Measurements from ENCODE around the gene UNC80. TPM values are rescaled to one million over a fixed set of nuclear protein-coding genes. Genes with fewer than 3 reads are reported as not detected.

Gene UNC80
- total and polyA plus RNA-seq, 2 donors (not counting 1 experiment from before 2014, with no cell fraction given), result under 0.01 TPM; not detected in 1

DNA sequence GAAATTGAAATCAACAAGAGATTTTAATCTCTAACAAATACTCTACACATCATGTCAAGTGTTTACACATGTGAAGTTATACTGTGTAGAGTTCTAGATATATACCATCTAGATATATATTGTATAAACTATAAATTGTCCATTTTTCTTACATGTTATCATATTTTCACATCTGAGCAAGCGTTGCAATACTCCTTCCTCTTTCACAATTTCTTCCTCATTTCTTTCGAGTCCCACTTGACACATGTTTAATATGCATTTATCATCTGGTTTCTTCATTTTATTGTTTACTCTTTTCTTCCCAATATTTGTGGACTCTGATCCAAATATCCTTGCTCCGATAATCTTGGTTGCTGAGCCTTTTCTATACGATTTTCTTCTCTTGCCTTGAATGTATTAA is 50.2 kb downstream of the UNC80 start:
- DNase-seq (ENCODE audit: low read depth in 2 of 2), result no peak
- no peak overlapping the region for H3K27ac ChIP-seq (ENCODE audit: insufficient read depth, low read length)
- H3K9ac ChIP-seq (ENCODE audit: insufficient read depth, low read length), result no peak overlapping the region
- no peaks in the 10 kb centered on the region for H3K36me3 ChIP-seq (ENCODE audit: control insufficient read depth, insufficient read depth, low read length)
- TF ChIP-seq CTCF (conservative IDR thresholded peaks at IDR 0.05 in 1 of 2, IDR thresholded peaks at IDR 0.05 in 1 of 2; ENCODE audit: low read depth in 1 of 2, low read length in 2 of 2) (no peak), EZH2 (IDR thresholded peaks at IDR 0.05; ENCODE audit: low read length, missing control alignments) (no peak)
- no peaks in the 10 kb centered on the region for H3K79me2 ChIP-seq (ENCODE audit: control insufficient read depth, insufficient read depth, low read length)
- no peaks in the 10 kb centered on the region for H3K9me3 ChIP-seq (ENCODE audit: control insufficient read depth, insufficient read depth, low read depth, low read length)
- H3K4me3 ChIP-seq (replicated peaks in 1 of 4; ENCODE audit: control extremely low read depth in 1 of 4, insufficient read depth in 1 of 4, low read depth in 3 of 4, low read length in 4 of 4), result no peak overlapping the region
- no peak overlapping the region for H3K4me2 ChIP-seq (ENCODE audit: extremely low read depth, insufficient read depth, low read length)
- no peaks in the 10 kb centered on the region for H3K4me1 ChIP-seq (ENCODE audit: control insufficient read depth, extremely low read depth, insufficient read depth, low read length)
- no peak overlapping the region for H2AFZ ChIP-seq (ENCODE audit: low read length)
- H4K20me1 ChIP-seq (ENCODE audit: control insufficient read depth, extremely low read depth, insufficient read depth, low read length), result no peaks in the 10 kb centered on the region
- H3K27me3 ChIP-seq (ENCODE audit: control insufficient read depth, insufficient read depth, low read length), result no peaks in the 10 kb centered on the region

DNA sequence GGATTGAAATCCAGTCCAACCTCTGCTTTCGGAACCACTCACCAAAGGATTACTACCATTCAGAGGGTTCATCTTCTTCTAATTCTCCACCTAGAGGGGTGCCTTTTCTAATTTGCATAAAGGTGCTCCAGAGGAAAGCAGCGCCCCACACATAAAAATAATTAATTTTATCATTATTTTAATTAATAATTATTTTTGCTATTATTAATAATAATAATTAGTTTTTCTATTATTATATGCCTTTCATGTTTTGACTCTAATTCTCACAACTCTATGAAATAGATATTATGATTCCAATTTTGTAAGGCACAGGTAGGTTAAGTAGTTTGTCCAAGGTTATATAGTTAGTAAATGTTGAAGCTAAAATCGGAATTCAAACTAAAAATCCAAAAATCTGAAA is 51.9 kb downstream of the UNC80 start:
- H4K20me1 ChIP-seq (ENCODE audit: control insufficient read depth, extremely low read depth, insufficient read depth, low read length), result no peaks in the 10 kb centered on the region
- H3K9ac ChIP-seq (ENCODE audit: insufficient read depth, low read length), result no peak overlapping the region
- H2AFZ ChIP-seq (ENCODE audit: low read length), result no peak overlapping the region
- H3K79me2 ChIP-seq (ENCODE audit: control insufficient read depth, insufficient read depth, low read length), result no peaks in the 10 kb centered on the region
- DNase-seq (ENCODE audit: low read depth in 2 of 2), result no peak
- H3K4me2 ChIP-seq (ENCODE audit: extremely low read depth, insufficient read depth, low read length), result no peak overlapping the region
- no peaks in the 10 kb centered on the region for H3K36me3 ChIP-seq (ENCODE audit: control insufficient read depth, insufficient read depth, low read length)
- H3K9me3 ChIP-seq (ENCODE audit: control insufficient read depth, insufficient read depth, low read depth, low read length), result no peaks in the 10 kb centered on the region
- H3K4me3 ChIP-seq (replicated peaks in 1 of 4; ENCODE audit: control extremely low read depth in 1 of 4, insufficient read depth in 1 of 4, low read depth in 3 of 4, low read length in 4 of 4), result no peak overlapping the region
- no peaks in the 10 kb centered on the region for H3K4me1 ChIP-seq (ENCODE audit: control insufficient read depth, extremely low read depth, insufficient read depth, low read length)
- TF ChIP-seq CTCF (conservative IDR thresholded peaks at IDR 0.05 in 1 of 2, IDR thresholded peaks at IDR 0.05 in 1 of 2; ENCODE audit: low read depth in 1 of 2, low read length in 2 of 2), result no peak
- TF ChIP-seq EZH2 (IDR thresholded peaks at IDR 0.05; ENCODE audit: low read length, missing control alignments), result no peak
- H3K27me3 ChIP-seq (ENCODE audit: control insufficient read depth, insufficient read depth, low read length), result no peaks in the 10 kb centered on the region
- no peak overlapping the region for H3K27ac ChIP-seq (ENCODE audit: insufficient read depth, low read length)

GRCh38 chr2:209824391-209824790 is 52.8 kb downstream of the UNC80 start:
- TF ChIP-seq EZH2 (IDR thresholded peaks at IDR 0.05; ENCODE audit: low read length, missing control alignments), result no peak
- TF ChIP-seq CTCF (conservative IDR thresholded peaks at IDR 0.05 in 1 of 2, IDR thresholded peaks at IDR 0.05 in 1 of 2; ENCODE audit: low read depth in 1 of 2, low read length in 2 of 2), result no peak
- no peak overlapping the region for H3K27ac ChIP-seq (ENCODE audit: insufficient read depth, low read length)
- no peak overlapping the region for H3K4me3 ChIP-seq (replicated peaks in 1 of 4; ENCODE audit: control extremely low read depth in 1 of 4, insufficient read depth in 1 of 4, low read depth in 3 of 4, low read length in 4 of 4)
- no peaks in the 10 kb centered on the region for H3K9me3 ChIP-seq (ENCODE audit: control insufficient read depth, insufficient read depth, low read depth, low read length)
- H3K4me1 ChIP-seq (ENCODE audit: control insufficient read depth, extremely low read depth, insufficient read depth, low read length), result no peaks in the 10 kb centered on the region
- DNase-seq (ENCODE audit: low read depth in 2 of 2), result no peak
- H3K4me2 ChIP-seq (ENCODE audit: extremely low read depth, insufficient read depth, low read length), result no peak overlapping the region
- no peak overlapping the region for H2AFZ ChIP-seq (ENCODE audit: low read length)
- H4K20me1 ChIP-seq (ENCODE audit: control insufficient read depth, extremely low read depth, insufficient read depth, low read length), result no peaks in the 10 kb centered on the region
- no peak overlapping the region for H3K9ac ChIP-seq (ENCODE audit: insufficient read depth, low read length)
- no peaks in the 10 kb centered on the region for H3K27me3 ChIP-seq (ENCODE audit: control insufficient read depth, insufficient read depth, low read length)
- H3K79me2 ChIP-seq (ENCODE audit: control insufficient read depth, insufficient read depth, low read length), result no peaks in the 10 kb centered on the region
- H3K36me3 ChIP-seq (ENCODE audit: control insufficient read depth, insufficient read depth, low read length), result no peaks in the 10 kb centered on the region
